Measurements from ENCODE around the gene SEPHS2. TPM values are rescaled to one million over a fixed set of nuclear protein-coding genes. Genes with fewer than 3 reads are reported as not detected.

Gene SEPHS2
- 16.4 and 18.9 TPM in 2 replicates for total RNA-seq

GRCh38 chr16:30445408-30446202, at the start of gene SEPHS2:
Gene SEPHS2, minus strand, starts transcription at chr16:30445874. Its CDS starts 147 bp downstream, at chr16:30445727.

GRCh38 chr16:30472328-30472942, 26.8 kb upstream of the SEPHS2 start, which contains the start of gene ITGAL:
Gene ITGAL, plus strand, starts transcription at chr16:30472742. Its CDS starts 96 bp downstream, at chr16:30472838.

GRCh38 chr16:30429678-30430427, 15.8 kb downstream of the SEPHS2 start, which contains the start of gene DCTPP1:
Gene DCTPP1, minus strand, starts transcription at chr16:30430030. Its CDS starts 50 bp downstream, at chr16:30429980.

GRCh38 chr16:30407102-30407803, 38.4 kb downstream of the SEPHS2 start, which contains the start of gene ZNF771:
Gene ZNF771, plus strand, starts transcription at chr16:30407606. Its CDS starts 448 bp downstream, at chr16:30408054.

GRCh38 chr16:30395155-30395991, 50.3 kb downstream of the SEPHS2 start, which contains the start of gene ZNF48:
Gene ZNF48, plus strand, starts transcription at chr16:30395420. Its CDS starts 375 bp downstream, at chr16:30395795.

Small RNAs within 50 kb of the gene (small RNA-seq; reads per million reads assigned to genes)
- not detected for gene RF00019
- gene RF00406 = 1.7 reads per million, percentile 67 among the genes with 10 or more reads in this experiment
- not detected for gene RNU7-61P

Other genes with a start within 250 kb of the SEPHS2 start
- gene SULT1A3, start 246.6 kb downstream of the SEPHS2 start, total RNA-seq = 2.8 and 3.1 TPM in 2 replicates
- gene NPIPB13, start 197.4 kb downstream of the SEPHS2 start, total RNA-seq = 1.9 and 4.1 TPM in 2 replicates
- 31.7 and 34.2 TPM in 2 replicates for gene CD2BP2, start 90.6 kb downstream of the SEPHS2 start, total RNA-seq
- gene TBC1D10B, start 75.4 kb downstream of the SEPHS2 start, total RNA-seq = 22.6 and 23.3 TPM in 2 replicates
- gene MYL11, start 71.1 kb downstream of the SEPHS2 start, total RNA-seq = not detected in 2 replicates
- 0.11 TPM in 1 of 2 replicates, not detected in the other for gene SEPTIN1, start 63.3 kb downstream of the SEPHS2 start, total RNA-seq
- gene ZNF48, start 50.5 kb downstream of the SEPHS2 start, total RNA-seq = 5.0 and 5.2 TPM in 2 replicates
- 6.8 and 7.8 TPM in 2 replicates for gene ZNF771, start 38.3 kb downstream of the SEPHS2 start, total RNA-seq
- 16.2 and 18.4 TPM in 2 replicates for gene DCTPP1, start 15.8 kb downstream of the SEPHS2 start, total RNA-seq
- not detected in 2 replicates for gene ITGAL, start 26.9 kb upstream of the SEPHS2 start, total RNA-seq
- 15.3 and 18.1 TPM in 2 replicates for gene ZNF768, start 80.7 kb upstream of the SEPHS2 start, total RNA-seq
- 12.9 and 13.0 TPM in 2 replicates for gene ZNF747, start 89.0 kb upstream of the SEPHS2 start, total RNA-seq
- gene ZNF764, start 112.5 kb upstream of the SEPHS2 start, total RNA-seq = 4.8 and 5.8 TPM in 2 replicates
- 7.6 and 8.0 TPM in 2 replicates for gene ZNF688, start 125.8 kb upstream of the SEPHS2 start, total RNA-seq
- gene ZNF785, start 139.8 kb upstream of the SEPHS2 start, total RNA-seq = 10.5 and 11.1 TPM in 2 replicates
- gene ZNF689, start 164.5 kb upstream of the SEPHS2 start, total RNA-seq = 6.1 and 6.6 TPM in 2 replicates
- gene PRR14, start 205.1 kb upstream of the SEPHS2 start, total RNA-seq = 5.9 and 7.3 TPM in 2 replicates
- gene FBRS, start 212.6 kb upstream of the SEPHS2 start, total RNA-seq = 22.2 and 22.8 TPM in 2 replicates

All from articular chondrocyte of knee joint (primary cell).